ENCODE data around the gene MAP2K2.

DNA sequence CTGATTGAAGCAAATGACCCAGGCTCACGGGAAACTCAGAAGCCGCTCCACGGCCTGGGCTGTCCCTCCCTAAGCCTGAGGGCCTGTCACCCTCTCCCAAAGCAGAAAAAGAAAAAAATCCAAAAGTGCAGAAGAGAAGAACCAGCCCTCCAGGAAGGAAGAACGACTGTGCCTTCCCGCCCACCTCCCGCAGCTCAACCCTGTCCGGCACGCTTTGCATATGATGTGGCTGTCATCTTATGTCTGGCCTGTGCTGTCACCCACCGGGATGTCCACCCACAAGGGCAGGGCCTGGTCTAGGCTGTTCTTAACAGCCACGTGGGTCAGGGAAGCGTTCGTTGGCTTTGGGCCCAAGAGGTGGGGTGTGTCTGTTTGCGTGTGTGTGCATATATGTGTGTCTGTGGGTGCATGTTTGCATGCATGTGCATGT is 70.9 kb downstream of the MAP2K2 start:
- TF ChIP-seq, protein P1, sequence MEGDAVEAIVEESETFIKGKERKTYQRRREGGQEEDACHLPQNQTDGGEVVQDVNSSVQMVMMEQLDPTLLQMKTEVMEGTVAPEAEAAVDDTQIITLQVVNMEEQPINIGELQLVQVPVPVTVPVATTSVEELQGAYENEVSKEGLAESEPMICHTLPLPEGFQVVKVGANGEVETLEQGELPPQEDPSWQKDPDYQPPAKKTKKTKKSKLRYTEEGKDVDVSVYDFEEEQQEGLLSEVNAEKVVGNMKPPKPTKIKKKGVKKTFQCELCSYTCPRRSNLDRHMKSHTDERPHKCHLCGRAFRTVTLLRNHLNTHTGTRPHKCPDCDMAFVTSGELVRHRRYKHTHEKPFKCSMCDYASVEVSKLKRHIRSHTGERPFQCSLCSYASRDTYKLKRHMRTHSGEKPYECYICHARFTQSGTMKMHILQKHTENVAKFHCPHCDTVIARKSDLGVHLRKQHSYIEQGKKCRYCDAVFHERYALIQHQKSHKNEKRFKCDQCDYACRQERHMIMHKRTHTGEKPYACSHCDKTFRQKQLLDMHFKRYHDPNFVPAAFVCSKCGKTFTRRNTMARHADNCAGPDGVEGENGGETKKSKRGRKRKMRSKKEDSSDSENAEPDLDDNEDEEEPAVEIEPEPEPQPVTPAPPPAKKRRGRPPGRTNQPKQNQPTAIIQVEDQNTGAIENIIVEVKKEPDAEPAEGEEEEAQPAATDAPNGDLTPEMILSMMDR (conservative IDR thresholded peaks at IDR 0.05; ENCODE audit: low read depth, low read length): no peak
- no peak for TF ChIP-seq EZH2 (IDR thresholded peaks at IDR 0.05; ENCODE audit: borderline replicate concordance, low read depth, low read length, poor library complexity, severe bottlenecking)
